K562 (cell line): ENCODE results near the gene GCG.

Experiments used
- CBX5 ChIP-seq: IDR thresholded peaks from 2 replicates; pipeline ENCODE4 v1.6.1; 2014; ENCODE audit warnings: low read depth, borderline replicate concordance
- CREB3 ChIP-seq: fragments of 450-650 bp; conservative IDR thresholded peaks from 2 replicates; pipeline ENCODE4 v1.6.1; 2016; ENCODE audit warnings: missing genetic modification characterization, low read depth, mild to moderate bottlenecking, missing compliant biosample characterization, moderate library complexity
- HNRNPUL1 ChIP-seq: fragments of 200-400 bp; formaldehyde crosslinking; IDR thresholded peaks from 2 replicates; pipeline ENCODE4 v1.6.1; 2017; ENCODE audit warnings: low read length
- HSF4 ChIP-seq: fragments of 250-450 bp; sonication (Bioruptor Pico); IDR thresholded peaks from 2 replicates; pipeline ENCODE4 v2.1.2; 2022; ENCODE audit warnings: mild to moderate bottlenecking, moderate library complexity, borderline replicate concordance
- ILF3 ChIP-seq: fragments of 450-650 bp; IDR thresholded peaks from 2 replicates; pipeline ENCODE4 v1.6.1; 2018; ENCODE audit warnings: antibody characterized with exemption, mild to moderate bottlenecking, moderate library complexity, borderline replicate concordance
- NCOA1 ChIP-seq: fragments of 450-650 bp; IDR thresholded peaks from 2 replicates; pipeline ENCODE4 v1.6.1; 2016; ENCODE audit warnings: low read depth
- NEUROD1 ChIP-seq: fragments of 150-350 bp; IDR thresholded peaks from 2 replicates; pipeline ENCODE4 v1.6.1; 2014; ENCODE audit warnings: borderline replicate concordance, low read length, low read depth; ENCODE audit not compliant: partially characterized antibody
- RBM14 ChIP-seq: fragments of 200-400 bp; formaldehyde crosslinking; IDR thresholded peaks from 2 replicates; pipeline ENCODE4 v1.6.1; 2018; ENCODE audit warnings: low read depth, mild to moderate bottlenecking, low read length, moderate library complexity, borderline replicate concordance; ENCODE audit not compliant: insufficient read depth
- TFE3 ChIP-seq: fragments of 450-650 bp; formaldehyde crosslinking; IDR thresholded peaks from 2 replicates; pipeline ENCODE4 v1.4.0; 2020; ENCODE audit warnings: mild to moderate bottlenecking, mixed read lengths
- YY1 ChIP-seq, 3 experiments: IDR thresholded peaks; 2 replicates each; pipeline ENCODE4 v1.6.1; 2011; ENCODE audit warnings: low read length in 2 of 3, mild to moderate bottlenecking in 2 of 3, moderate library complexity in 2 of 3, borderline replicate concordance in 1 of 3, control low read depth in 1 of 3, low read depth in 1 of 3; ENCODE audit not compliant: insufficient read depth in 3 of 3, insufficient replicate concordance in 2 of 3, control insufficient read depth in 1 of 3, insufficient read length in 1 of 3; ENCODE audit errors: extremely low read depth in 1 of 3
- ZKSCAN1 ChIP-seq: fragments of 150-350 bp; IDR thresholded peaks from 2 replicates; pipeline ENCODE4 v1.6.1; 2016; ENCODE audit warnings: low read depth, low read length
- ZNF121 ChIP-seq: sonication (generic); formaldehyde crosslinking; conservative IDR thresholded peaks from 2 replicates; pipeline ENCODE4 v1.8.0; 2022; ENCODE audit warnings: missing genetic modification reagents
- TF ChIP-seq, protein P1 (sequence below): sonication (generic); formaldehyde crosslinking; IDR thresholded peaks from 2 replicates; pipeline ENCODE4 v1.8.0; 2022; ENCODE audit warnings: mild to moderate bottlenecking, missing genetic modification reagents
- TF ChIP-seq, protein P2 (sequence below), 3 experiments: IDR thresholded peaks in 2 of 3; conservative IDR thresholded peaks in 1 of 3; 2 replicates each; pipeline ENCODE4 v1.5.1; 2011 to 2012; ENCODE audit warnings: low read length in 3 of 3, mild to moderate bottlenecking in 3 of 3, control low read depth in 2 of 3, improper control_type of control experiment in 1 of 3, inconsistent platforms in 1 of 3, low read depth in 1 of 3, mixed read lengths in 1 of 3, moderate library complexity in 1 of 3; ENCODE audit not compliant: insufficient read depth in 2 of 3

- TF ChIP-seq, protein P1, sequence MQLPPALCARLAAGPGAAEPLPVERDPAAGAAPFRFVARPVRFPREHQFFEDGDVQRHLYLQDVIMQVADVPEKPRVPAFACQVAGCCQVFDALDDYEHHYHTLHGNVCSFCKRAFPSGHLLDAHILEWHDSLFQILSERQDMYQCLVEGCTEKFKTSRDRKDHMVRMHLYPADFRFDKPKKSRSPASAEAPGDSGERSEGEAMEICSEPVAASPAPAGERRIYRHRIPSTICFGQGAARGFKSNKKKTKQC (CRISPR knock-in tag), result no peak
- TF ChIP-seq YY1 (IDR thresholded peaks at IDR 0.05; ENCODE audit: borderline replicate concordance in 1 of 3, control insufficient read depth in 1 of 3, extremely low read depth in 1 of 3, insufficient read depth in 3 of 3, insufficient read length in 1 of 3, insufficient replicate concordance in 2 of 3, low read depth in 1 of 3, low read length in 2 of 3) (no peak), TFE3 (CRISPR knock-in tag) (no peak), ILF3 (no peak), HNRNPUL1 (no peak), NEUROD1 (no peak), ZNF121 (CRISPR knock-in tag) (no peak), HSF4 (CRISPR knock-in tag) (no peak), RBM14 (no peak), ZKSCAN1 (no peak), CREB3 (tag) (no peak), NCOA1 (no peak), CBX5 (no peak)
- TF ChIP-seq, protein P2, sequence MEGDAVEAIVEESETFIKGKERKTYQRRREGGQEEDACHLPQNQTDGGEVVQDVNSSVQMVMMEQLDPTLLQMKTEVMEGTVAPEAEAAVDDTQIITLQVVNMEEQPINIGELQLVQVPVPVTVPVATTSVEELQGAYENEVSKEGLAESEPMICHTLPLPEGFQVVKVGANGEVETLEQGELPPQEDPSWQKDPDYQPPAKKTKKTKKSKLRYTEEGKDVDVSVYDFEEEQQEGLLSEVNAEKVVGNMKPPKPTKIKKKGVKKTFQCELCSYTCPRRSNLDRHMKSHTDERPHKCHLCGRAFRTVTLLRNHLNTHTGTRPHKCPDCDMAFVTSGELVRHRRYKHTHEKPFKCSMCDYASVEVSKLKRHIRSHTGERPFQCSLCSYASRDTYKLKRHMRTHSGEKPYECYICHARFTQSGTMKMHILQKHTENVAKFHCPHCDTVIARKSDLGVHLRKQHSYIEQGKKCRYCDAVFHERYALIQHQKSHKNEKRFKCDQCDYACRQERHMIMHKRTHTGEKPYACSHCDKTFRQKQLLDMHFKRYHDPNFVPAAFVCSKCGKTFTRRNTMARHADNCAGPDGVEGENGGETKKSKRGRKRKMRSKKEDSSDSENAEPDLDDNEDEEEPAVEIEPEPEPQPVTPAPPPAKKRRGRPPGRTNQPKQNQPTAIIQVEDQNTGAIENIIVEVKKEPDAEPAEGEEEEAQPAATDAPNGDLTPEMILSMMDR (IDR thresholded peaks at IDR 0.05 in 2 of 3, conservative IDR thresholded peaks at IDR 0.05 in 1 of 3; ENCODE audit: insufficient read depth in 2 of 3, low read depth in 1 of 3, low read length in 3 of 3), result no peak
Observed at GRCh38 chr2:162174746-162175145, 22.7 kb upstream of the GCG start.
